NCI-H128 (cell line): ENCODE results near the gene CGN.
"Not testable (repeated sequence)": the region's sequence is repeated elsewhere in the genome, so short reads cannot be mapped to it uniquely, and the experiment has no call there.

ENCODE experiments used
- DNase-seq: peaks from one replicate; lab custom pipeline; 2025; ENCODE audit not compliant: unreplicated experiment; lab: John Stamatoyannopoulos, UW

Gene CGN

GRCh38 chr1:151501474-151501873 lies 9.7 kb upstream of the CGN start:
- no peak for DNase-seq

DNA sequence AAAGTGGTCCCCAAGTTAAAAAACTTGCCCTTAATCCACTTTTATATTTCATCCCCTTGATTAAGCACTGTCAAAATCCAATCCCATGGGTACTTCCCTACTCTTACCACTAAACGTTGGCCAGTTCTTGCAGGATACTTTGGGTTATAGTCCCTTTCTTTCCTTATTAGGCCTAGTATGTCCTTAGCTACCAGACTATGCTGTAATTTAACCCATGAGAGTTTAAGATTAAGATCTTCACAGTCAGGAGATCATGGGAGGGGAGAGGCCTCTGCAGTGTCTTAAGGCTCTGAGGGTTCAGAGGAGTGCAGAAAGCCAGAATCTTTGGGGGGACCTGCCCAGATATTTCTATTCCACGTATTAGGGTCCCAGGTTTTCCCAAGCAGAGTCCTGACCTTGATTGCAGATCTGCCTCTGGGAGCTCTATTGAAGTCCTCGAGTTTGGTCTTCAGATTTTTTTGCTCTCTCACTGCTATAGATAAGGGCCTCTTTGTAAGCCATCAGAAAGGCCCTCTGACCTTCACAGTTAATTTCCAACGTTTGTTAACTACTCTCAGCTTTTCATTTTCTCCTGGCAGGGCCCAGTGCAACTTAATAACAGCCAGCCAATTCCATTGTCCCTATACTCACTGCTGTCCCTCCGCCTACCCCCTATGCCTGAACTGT lies 9.0 kb upstream of the CGN start:
- DNase-seq: no peak

- DNase-seq: no peak
Observed at GRCh38 chr1:151502859-151503780, 8.1 kb upstream of the CGN start.

- no peak for DNase-seq
Observed at GRCh38 chr1:151504252-151504651, 6.9 kb upstream of the CGN start.

DNA sequence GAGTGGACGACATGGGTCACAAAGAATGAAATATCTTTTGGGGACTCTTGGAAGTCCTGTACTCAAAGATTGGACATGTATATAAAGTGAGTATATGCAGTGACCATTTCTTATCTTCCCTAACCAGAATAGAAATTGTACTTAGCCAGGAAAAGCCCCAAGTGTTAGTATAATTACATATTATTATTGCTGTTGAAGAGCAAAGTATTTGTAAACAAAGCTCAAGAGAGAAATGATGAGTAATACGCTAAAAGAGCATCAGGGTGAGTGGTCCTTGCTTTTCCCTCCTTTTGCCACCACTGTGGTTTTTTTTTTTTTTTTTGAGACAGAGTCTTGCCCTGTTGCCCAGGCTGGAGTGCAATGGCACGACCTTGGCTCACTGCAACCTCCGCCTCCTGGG lies 6.4 kb upstream of the CGN start:
- no peak for DNase-seq

DNA sequence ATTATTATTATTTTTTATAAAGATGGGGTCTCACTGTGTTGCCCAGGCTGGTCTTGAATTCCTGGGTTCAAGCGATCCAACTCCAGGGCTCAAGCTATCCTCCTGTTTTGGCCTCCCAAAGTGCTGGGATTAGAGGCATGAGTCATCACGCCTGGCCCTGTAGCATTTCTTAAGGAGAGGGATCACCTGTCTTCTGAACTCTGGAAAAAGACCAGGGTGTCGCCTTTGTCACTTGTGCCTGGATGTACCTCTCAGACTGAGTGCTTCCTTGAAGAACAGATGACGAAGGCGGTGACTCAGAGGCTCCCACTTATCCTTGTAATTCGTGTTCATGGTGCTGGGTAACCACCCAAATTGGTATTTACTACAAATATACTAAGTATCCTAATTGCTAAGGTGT lies 2.4 kb upstream of the CGN start:
- no peak for DNase-seq

DNA sequence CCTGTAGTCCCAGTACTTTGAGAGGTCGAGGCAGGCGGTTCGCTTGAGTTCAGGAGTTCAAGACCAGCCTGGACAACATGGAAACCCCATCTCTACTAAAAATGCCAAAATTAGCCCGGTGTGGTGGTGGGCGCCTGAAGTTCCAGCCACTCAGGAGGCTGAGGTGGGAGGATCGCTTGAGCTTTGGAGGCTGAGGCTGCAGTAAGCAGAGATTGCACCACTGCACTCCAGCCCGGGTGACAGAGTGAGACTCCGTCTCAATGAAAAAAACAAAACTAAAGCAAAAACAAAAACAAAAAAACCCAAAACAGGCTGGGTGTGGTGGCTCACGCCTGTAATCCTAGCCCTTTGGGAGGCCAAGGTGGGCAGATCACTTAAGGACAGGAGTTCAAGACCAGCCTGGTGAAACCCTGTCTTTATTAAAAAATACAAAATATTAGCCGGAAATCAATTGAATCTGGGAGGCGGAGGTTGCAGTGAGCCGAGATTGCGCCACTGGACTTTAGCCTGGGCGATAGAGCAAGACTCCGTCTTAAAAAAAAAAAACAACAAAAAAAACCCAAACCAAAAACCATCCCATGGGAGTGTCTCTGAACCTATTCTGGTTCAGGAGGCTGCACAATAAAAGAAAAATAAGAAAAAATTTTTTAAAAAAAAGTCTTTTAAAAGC lies 1.7 kb upstream of the CGN start:
- no peak for DNase-seq

- no peak for DNase-seq
Observed at GRCh38 chr1:151510020-151510405, 1.2 kb upstream of the CGN start.

DNA sequence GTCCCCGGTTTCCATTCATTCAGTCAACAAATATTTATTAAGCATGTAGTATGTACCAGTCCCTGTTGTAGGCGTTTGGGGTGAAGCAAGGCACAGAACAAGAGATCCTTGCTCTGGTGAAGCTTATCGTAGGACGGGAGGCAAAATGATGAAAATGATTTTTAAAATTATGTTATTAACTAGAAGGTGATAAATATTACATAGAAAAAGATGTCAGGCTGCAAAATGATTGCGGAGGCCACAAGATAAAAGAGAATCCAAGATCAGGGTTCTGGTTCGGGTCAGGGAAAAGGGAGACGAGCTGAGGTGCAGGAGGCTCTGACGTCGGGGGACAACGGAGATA lies 602 bp upstream of the CGN start:
- no peak for DNase-seq

GRCh38 chr1:151511636-151512215 lies 539 bp downstream of the CGN start:
- peak; percentile 32 for DNase-seq

DNA sequence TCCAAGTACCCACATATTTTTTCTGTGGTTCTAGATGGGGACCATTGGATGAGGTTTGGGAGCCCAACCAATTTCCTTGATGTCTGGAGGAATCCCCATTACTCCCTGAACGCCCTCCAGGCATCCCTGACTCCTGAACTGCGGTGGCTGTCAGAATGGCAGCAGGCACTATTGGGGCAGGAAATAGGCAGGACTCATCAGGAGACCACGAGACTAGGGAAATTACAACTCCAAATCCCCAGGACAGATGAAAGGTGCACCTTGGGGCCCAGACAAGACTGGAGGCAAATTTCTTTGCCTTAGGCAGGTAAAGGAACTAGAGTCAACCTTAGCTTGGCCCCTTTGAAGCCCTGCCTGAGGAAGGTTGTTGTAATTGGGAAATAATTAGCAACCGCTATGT lies 1.1 kb downstream of the CGN start:
- no peak for DNase-seq

DNA sequence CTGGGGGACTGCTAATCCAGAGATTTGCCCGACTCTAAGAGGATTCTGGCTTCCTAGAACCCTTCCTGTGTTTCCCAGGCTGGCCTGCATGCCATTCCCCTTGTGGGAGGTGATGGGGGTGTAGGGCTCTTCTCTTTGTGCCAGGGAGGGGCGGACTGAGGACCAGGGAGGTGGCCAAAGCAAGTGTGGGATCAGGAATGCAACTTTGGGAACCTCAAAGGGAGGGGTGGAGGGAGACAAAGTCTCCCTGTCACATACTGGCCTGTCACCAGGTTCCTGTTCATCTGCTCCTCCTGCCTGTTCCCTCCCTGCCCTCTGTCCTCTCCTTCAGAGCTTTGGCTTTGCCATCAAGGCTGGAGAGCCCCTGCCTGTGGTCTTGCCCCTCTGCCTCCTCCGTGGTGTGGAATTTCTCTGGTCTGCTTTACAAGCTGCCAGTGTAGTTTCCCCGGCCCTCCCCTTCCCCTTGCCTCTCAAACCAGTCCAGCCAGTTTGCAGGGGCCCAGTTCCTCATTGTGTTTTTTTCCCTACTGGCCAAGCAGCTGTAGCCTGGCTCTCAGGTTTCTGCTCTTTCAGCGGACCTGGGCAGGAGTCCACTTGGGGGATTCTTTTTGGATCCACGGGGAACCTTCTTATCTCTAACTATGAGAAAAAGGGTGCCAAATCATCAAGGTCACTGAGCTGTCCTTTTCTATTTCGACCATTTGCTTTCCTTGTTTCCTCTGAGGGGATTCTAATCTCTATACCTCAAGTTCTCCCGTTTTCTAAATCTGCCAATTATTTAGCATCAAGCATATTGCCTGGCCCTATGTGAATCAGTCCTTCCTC lies 1.8 kb downstream of the CGN start:
- DNase-seq: no peak

- no peak for DNase-seq
Observed at GRCh38 chr1:151513626-151514121, 2.5 kb downstream of the CGN start.

GRCh38 chr1:151514366-151514765 lies 3.2 kb downstream of the CGN start:
- no peak for DNase-seq

DNA sequence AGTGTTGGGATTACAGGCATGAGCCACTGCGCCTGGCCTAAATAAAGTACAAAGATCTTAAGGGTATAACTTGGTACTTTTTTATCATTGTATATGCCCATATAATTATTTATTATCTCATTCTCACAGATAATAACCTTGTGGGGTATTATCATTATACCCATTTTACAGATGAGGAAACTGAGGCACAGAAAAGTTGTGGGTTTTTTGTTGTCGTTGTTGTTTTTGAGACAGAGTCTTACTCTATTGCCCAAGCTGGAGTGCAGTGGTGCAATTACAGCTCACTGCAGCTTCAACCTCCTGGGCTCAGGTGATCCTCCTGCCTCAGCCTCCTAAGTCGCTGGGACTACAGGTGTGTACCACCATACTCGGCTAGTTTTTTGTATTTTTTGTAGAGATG lies 4.1 kb downstream of the CGN start:
- no peak for DNase-seq

GRCh38 chr1:151516031-151516511 lies 4.9 kb downstream of the CGN start:
- no peak for DNase-seq

GRCh38 chr1:151518431-151518830 lies 7.2 kb downstream of the CGN start:
- no peak for DNase-seq

DNA sequence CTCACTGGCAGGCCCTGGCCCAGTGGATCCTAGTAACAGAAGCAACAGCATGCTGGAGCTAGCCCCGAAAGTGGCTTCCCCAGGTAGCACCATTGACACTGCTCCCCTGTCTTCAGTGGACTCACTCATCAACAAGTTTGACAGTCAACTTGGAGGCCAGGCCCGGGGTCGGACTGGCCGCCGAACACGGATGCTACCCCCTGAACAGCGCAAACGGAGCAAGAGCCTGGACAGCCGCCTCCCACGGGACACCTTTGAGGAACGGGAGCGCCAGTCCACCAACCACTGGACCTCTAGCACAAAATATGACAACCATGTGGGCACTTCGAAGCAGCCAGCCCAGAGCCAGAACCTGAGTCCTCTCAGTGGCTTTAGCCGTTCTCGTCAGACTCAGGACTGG lies 7.7 kb downstream of the CGN start:
- DNase-seq: no peak

- DNase-seq: no peak
Observed at GRCh38 chr1:151519667-151520066, 8.5 kb downstream of the CGN start.

- DNase-seq: no peak
Observed at GRCh38 chr1:151520359-151520758, 9.2 kb downstream of the CGN start.

DNA sequence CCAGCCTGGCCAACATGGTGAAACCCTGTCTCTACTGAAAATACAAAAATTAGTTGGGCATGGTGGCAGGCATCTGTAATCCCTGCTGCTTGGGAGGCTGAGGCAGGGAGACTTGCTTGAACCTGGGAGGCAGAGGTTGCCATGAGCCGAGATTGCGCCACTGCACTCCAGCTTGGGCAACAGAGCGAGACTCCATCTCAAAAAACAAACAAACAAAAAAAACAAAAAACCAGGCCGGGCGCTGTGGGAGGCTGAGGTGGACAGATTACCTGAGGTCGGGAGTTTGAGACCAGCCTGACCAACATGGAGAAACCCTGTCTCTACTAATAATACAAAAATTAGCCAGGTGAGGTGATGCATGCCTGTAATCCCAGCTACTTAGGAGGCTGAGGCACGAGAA lies 11.2 kb downstream of the CGN start:
- not testable (repeated sequence) for DNase-seq
